OCI-LY1 (cell line): ENCODE data around the gene SEPHS1.

ENCODE experiments used
- H2AFZ ChIP-seq: fragments of 200-600 bp; sonication (generic), shearing (Covaris generic); 2 replicates; pipeline ENCODE4 v1.6.0; 2014; ENCODE audit warnings: antibody characterized with exemption, mild to moderate bottlenecking, low read length
- H3F3A ChIP-seq: fragments of 200-600 bp; sonication (generic), shearing (Covaris generic); 2 replicates; pipeline ENCODE4 v1.6.0; 2014; ENCODE audit warnings: mild to moderate bottlenecking, antibody characterized with exemption, low read length, moderate library complexity; ENCODE audit not compliant: insufficient read depth
- H3K27ac ChIP-seq: fragments of 200-600 bp; sonication (generic); 2 replicates; pipeline ENCODE4 v1.5.1; 2014; ENCODE audit warnings: low read length, mixed run types, mild to moderate bottlenecking, low read depth; ENCODE audit not compliant: poor library complexity, severe bottlenecking
- H3K27me3 ChIP-seq: fragments of 200-600 bp; sonication (generic); 2 replicates; pipeline ENCODE4 v1.6.0; 2014; ENCODE audit warnings: antibody characterized with exemption, mild to moderate bottlenecking, low read length, moderate library complexity; ENCODE audit not compliant: insufficient read depth
- H3K36me3 ChIP-seq: fragments of 200-600 bp; sonication (generic); 2 replicates; pipeline ENCODE4 v1.6.1; 2014; ENCODE audit warnings: mild to moderate bottlenecking, antibody characterized with exemption, low read length, moderate library complexity, mixed read lengths; ENCODE audit not compliant: insufficient read depth
- H3K4me1 ChIP-seq: fragments of 200-600 bp; sonication (generic); 2 replicates; pipeline ENCODE4 v1.5.1; 2014; ENCODE audit warnings: mild to moderate bottlenecking, low read length, moderate library complexity; ENCODE audit not compliant: insufficient read depth, severe bottlenecking
- H3K4me2 ChIP-seq: fragments of 200-600 bp; sonication (generic), shearing (Covaris generic); 2 replicates; pipeline ENCODE4 v1.6.1; 2014; ENCODE audit warnings: low read length
- H3K4me3 ChIP-seq: fragments of 200-600 bp; sonication (generic); 2 replicates; pipeline ENCODE4 v1.5.1; 2014; ENCODE audit warnings: low read length, low read depth, mild to moderate bottlenecking, mixed read lengths; ENCODE audit not compliant: poor library complexity, severe bottlenecking
- H3K79me2 ChIP-seq: fragments of 200-600 bp; shearing (Covaris generic); 2 replicates; pipeline ENCODE4 v1.6.1; 2016; ENCODE audit warnings: mixed run types, low read length, mixed read lengths; ENCODE audit not compliant: insufficient read depth
- H3K9ac ChIP-seq: fragments of 200-600 bp; sonication (generic), shearing (Covaris generic); 2 replicates; pipeline ENCODE4 v1.6.1; 2014; ENCODE audit warnings: mild to moderate bottlenecking, low read length, mixed read lengths
- H3K9me2 ChIP-seq: fragments of 200-600 bp; sonication (generic), shearing (Covaris generic); 2 replicates; pipeline ENCODE4 v1.6.1; 2014; ENCODE audit warnings: low read depth, mild to moderate bottlenecking, low read length, mixed read lengths
- H3K9me3 ChIP-seq: fragments of 200-600 bp; shearing (Covaris generic); 2 replicates; pipeline ENCODE4 v1.6.1; 2014; ENCODE audit warnings: low read length, mixed read lengths
- H4K20me1 ChIP-seq: fragments of 200-600 bp; sonication (generic), shearing (Covaris generic); 2 replicates; pipeline ENCODE4 v1.6.0; 2016; ENCODE audit warnings: mild to moderate bottlenecking, low read length; ENCODE audit not compliant: insufficient read depth
- EZH2 ChIP-seq: fragments of 200-600 bp; sonication (generic), shearing (Covaris generic); IDR thresholded peaks from 2 replicates; pipeline ENCODE4 v1.8.0; 2017; ENCODE audit warnings: borderline replicate concordance, mixed run types, mild to moderate bottlenecking, antibody characterized with exemption, low read length, moderate library complexity, mixed read lengths
- TF ChIP-seq, protein P1 (sequence below): fragments of 200-600 bp; sonication (generic), shearing (Covaris generic); IDR thresholded peaks from 2 replicates; pipeline ENCODE4 v1.5.1; 2017; ENCODE audit warnings: mild to moderate bottlenecking, antibody characterized with exemption, low read length, moderate library complexity, mixed read lengths

SEPHS1 gene, protein sequence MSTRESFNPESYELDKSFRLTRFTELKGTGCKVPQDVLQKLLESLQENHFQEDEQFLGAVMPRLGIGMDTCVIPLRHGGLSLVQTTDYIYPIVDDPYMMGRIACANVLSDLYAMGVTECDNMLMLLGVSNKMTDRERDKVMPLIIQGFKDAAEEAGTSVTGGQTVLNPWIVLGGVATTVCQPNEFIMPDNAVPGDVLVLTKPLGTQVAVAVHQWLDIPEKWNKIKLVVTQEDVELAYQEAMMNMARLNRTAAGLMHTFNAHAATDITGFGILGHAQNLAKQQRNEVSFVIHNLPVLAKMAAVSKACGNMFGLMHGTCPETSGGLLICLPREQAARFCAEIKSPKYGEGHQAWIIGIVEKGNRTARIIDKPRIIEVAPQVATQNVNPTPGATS

DNA sequence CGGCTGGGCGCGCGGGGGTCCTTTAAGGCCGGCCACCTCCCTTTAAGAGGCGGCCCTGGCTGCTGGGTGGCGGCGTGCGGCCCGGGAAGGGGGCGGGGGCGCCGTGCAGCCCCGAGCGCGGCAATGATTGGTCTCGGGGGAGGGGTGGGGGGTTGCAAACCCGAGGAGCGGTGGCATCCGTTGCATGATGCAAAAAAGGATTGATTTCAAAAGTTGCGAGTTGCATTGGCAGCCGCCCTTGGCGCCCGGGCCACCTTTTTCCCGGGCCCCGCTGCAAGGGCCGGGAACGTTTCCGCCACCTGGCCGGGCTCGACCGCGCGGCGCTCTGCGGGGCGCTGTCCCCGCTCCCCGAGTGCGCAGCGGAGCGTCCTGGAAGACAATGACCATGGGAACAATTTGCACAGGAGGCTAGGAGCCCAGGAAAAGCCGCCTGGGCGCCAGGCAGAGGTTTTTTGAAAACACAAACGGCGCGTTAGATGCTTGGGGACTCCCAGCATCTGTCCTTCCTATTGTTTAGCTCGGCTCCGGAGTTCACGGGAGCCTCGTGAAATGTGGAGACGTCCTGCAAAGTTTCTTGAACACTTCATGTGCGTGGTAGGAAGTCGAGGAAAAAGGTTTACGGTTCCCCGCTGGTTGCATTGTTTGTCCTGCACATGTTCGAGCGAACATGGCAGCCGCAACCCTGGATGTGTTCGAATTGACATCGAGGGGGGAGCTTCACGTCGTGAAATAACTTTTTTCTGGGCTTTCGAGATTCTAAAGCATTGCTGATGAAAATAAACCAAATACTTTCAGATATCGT lies at the start of gene SEPHS1:
Gene SEPHS1 (minus strand): TSS at position 78 of the 802 bp plus-strand sequence. CDS start 3,343 bp downstream, outside the sequence.
- Histone ChIP-seq H4K20me1 (no peaks in the 10 kb centered on the region), H2AFZ (no peak within 1 kb of the TSS; the same call in 1 of the 2 replicates), H3K27me3 (no peaks in the 10 kb centered on the region), H3K9ac (peak within 1 kb of the TSS; percentile 98), H3K4me1 (peaks cover 24% of the 10 kb centered on the region), H3K4me2 (peak within 1 kb of the TSS; percentile 100), H3K36me3 (peaks cover 12% of the 10 kb centered on the region), H3K4me3 (peak within 1 kb of the TSS; percentile 97), H3K9me3 (no peaks in the 10 kb centered on the region), H3F3A (no peaks in the 10 kb centered on the region), H3K27ac (peak within 1 kb of the TSS; percentile 39), H3K79me2 (peaks cover 7% of the 10 kb centered on the region), H3K9me2 (no peaks in the 10 kb centered on the region)
- TF ChIP-seq, protein P1, sequence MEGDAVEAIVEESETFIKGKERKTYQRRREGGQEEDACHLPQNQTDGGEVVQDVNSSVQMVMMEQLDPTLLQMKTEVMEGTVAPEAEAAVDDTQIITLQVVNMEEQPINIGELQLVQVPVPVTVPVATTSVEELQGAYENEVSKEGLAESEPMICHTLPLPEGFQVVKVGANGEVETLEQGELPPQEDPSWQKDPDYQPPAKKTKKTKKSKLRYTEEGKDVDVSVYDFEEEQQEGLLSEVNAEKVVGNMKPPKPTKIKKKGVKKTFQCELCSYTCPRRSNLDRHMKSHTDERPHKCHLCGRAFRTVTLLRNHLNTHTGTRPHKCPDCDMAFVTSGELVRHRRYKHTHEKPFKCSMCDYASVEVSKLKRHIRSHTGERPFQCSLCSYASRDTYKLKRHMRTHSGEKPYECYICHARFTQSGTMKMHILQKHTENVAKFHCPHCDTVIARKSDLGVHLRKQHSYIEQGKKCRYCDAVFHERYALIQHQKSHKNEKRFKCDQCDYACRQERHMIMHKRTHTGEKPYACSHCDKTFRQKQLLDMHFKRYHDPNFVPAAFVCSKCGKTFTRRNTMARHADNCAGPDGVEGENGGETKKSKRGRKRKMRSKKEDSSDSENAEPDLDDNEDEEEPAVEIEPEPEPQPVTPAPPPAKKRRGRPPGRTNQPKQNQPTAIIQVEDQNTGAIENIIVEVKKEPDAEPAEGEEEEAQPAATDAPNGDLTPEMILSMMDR, result no peak
- TF ChIP-seq EZH2, result no peak

DNA sequence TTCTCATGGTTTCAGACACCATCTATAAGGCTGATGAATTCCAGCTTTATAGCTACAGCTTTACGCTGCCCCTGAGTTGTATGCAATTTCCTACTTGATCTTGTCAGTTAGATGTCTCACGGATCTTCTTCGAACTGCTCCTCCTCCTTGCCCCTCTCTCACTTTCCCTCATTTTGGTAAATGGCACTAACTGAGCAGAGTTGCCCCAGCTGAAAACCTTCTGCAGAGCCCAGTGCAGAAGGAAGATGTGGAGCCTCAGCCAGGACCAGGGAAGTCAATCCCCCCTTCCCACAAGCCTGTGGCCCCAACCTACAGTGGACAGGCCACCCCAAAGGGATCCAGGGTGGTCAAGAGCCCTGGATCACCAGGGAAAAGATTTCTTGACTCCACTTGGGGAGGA lies 49.0 kb upstream of the SEPHS1 start:
- Histone ChIP-seq H3K79me2 (no peaks in the 10 kb centered on the region), H4K20me1 (no peaks in the 10 kb centered on the region), H3K9me3 (no peaks in the 10 kb centered on the region), H2AFZ (no peak overlapping the region), H3K4me3 (no peak overlapping the region), H3K27me3 (no peaks in the 10 kb centered on the region), H3K4me2 (no peak overlapping the region), H3K36me3 (no peaks in the 10 kb centered on the region), H3F3A (no peaks in the 10 kb centered on the region), H3K27ac (no peak overlapping the region), H3K9ac (no peak overlapping the region), H3K4me1 (no peaks in the 10 kb centered on the region), H3K9me2 (no peaks in the 10 kb centered on the region)
- TF ChIP-seq, protein P1, result no peak
- TF ChIP-seq EZH2, result no peak

DNA sequence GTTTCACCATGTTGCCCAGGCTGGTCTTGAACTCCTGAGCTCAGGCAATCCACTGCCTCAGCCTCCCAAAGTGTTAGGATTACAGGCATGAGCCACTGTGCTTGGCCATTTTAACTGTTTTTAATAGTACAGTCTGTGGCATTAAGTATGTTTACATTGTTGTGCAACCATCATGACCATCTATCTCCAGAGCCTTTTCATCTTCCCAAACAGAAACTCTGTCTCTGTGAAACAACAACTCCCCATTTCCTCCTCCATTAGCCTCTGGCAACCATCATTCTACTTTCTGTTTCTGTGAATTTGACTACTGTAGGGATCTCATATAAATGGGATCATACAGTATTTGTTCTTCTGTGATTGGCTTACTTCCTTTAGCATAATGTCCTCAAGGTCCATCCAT lies 48.3 kb upstream of the SEPHS1 start:
- Histone ChIP-seq H3K4me2 (no peak overlapping the region), H3K36me3 (no peaks in the 10 kb centered on the region), H3K4me3 (no peak overlapping the region), H3F3A (no peaks in the 10 kb centered on the region), H3K9me2 (no peaks in the 10 kb centered on the region), H4K20me1 (no peaks in the 10 kb centered on the region), H3K27ac (no peak overlapping the region), H3K27me3 (no peaks in the 10 kb centered on the region), H2AFZ (no peak overlapping the region), H3K9me3 (no peaks in the 10 kb centered on the region), H3K79me2 (no peaks in the 10 kb centered on the region), H3K9ac (no peak overlapping the region), H3K4me1 (no peaks in the 10 kb centered on the region)
- TF ChIP-seq, protein P1, result no peak
- TF ChIP-seq EZH2, result no peak
